ENCODE results near the gene TBX21. TPM values are rescaled to one million over a fixed set of nuclear protein-coding genes. Genes with fewer than 3 reads are reported as not detected.
A peak's percentile ranks its signal among the peaks of the same experiment; 100 is the strongest.

Gene TBX21
- total RNA-seq, 1 experiment from 2014 or later = 0.20 TPM

- TF ChIP-seq FOSL1 (IDR thresholded peaks at IDR 0.05; ENCODE audit: low read depth) (no peak), SIN3A (IDR thresholded peaks at IDR 0.05; ENCODE audit: low read depth) (no peak), SP1 (IDR thresholded peaks at IDR 0.05; ENCODE audit: low read depth) (no peak), CBX3 (IDR thresholded peaks at IDR 0.05; ENCODE audit: low read depth) (no peak)
- TF ChIP-seq, protein P1, sequence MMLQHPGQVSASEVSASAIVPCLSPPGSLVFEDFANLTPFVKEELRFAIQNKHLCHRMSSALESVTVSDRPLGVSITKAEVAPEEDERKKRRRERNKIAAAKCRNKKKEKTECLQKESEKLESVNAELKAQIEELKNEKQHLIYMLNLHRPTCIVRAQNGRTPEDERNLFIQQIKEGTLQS (IDR thresholded peaks at IDR 0.05) = no peak
- TF ChIP-seq, protein P2, sequence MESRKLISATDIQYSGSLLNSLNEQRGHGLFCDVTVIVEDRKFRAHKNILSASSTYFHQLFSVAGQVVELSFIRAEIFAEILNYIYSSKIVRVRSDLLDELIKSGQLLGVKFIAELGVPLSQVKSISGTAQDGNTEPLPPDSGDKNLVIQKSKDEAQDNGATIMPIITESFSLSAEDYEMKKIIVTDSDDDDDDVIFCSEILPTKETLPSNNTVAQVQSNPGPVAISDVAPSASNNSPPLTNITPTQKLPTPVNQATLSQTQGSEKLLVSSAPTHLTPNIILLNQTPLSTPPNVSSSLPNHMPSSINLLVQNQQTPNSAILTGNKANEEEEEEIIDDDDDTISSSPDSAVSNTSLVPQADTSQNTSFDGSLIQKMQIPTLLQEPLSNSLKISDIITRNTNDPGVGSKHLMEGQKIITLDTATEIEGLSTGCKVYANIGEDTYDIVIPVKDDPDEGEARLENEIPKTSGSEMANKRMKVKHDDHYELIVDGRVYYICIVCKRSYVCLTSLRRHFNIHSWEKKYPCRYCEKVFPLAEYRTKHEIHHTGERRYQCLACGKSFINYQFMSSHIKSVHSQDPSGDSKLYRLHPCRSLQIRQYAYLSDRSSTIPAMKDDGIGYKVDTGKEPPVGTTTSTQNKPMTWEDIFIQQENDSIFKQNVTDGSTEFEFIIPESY (IDR thresholded peaks at IDR 0.05; ENCODE audit: extremely low read depth, insufficient replicate concordance, low read length) = no peak
Measured at GRCh38 chr17:47686664-47687327, 46.2 kb upstream of the TBX21 start (continued).

DNA sequence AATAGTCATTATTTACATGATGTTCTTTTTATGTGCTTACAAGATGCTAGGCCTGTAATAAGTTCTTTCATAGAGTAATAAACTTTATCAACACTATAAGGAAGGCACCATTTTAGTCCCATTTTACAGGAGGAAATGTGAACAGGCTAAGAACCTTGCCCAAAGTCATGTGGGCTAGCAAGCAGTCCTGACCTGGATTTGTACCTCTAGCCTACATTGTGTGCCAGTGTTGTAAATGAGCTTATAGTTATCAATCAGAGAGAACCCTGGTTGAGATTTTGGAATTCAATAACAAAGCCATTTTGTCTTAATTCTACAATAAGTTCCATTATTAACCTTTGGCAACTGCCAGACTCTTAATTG lies 45.7 kb upstream of the TBX21 start:
- ChIA-PET POLR2A (interaction anchor here (1.0 kb wide), 1 partner anchor 38 kb away, joined by 4 read pairs; the partner anchor contains the start of gene KPNB1), CTCF (interaction anchor here (0.9 to 2.1 kb wide), 5 partner anchors 9 to 114 kb away, joined by 4 to 12 read pairs (median 5); no protein-coding TSS in a partner anchor)
- no peak for DNase-seq (ENCODE audit: low read depth, low spot score)

More for the DNA sequence above, 45.7 kb upstream of the TBX21 start:
- Histone ChIP-seq H3K9me2 (ENCODE audit: insufficient read depth) (no peaks in the 10 kb centered on the region), H4K20me1 (ENCODE audit: insufficient read depth) (peaks cover 14% of the 10 kb centered on the region; the same call in 1 of the 2 replicates), H3K27me3 (ENCODE audit: insufficient read depth, low read length) (no peaks in the 10 kb centered on the region), H2AFZ (ENCODE audit: low read depth, low read length, poor library complexity, severe bottlenecking) (no peak overlapping the region), H3K27ac (ENCODE audit: low read depth, low read length) (no peak overlapping the region), H3K36me3 (ENCODE audit: control insufficient read depth in 1 of 2, insufficient read depth in 2 of 2, low read length in 2 of 2) (peaks cover 24 to 33% of the 10 kb centered on the region in 2 experiments; a peak in 3 of 4 replicates), H3K4me3 (replicated peaks in 1 of 2; ENCODE audit: low read depth in 1 of 2, low read length in 2 of 2) (no peak overlapping the region), H3K79me2 (ENCODE audit: insufficient read depth, low read length) (no peaks in the 10 kb centered on the region), H3K4me2 (ENCODE audit: low read length) (no peak overlapping the region), H3K9ac (ENCODE audit: low read length) (no peak overlapping the region), H3K9me3 (ENCODE audit: control insufficient read depth in 1 of 2, insufficient read depth in 1 of 2, low read depth in 1 of 2, low read length in 2 of 2) (no peaks in the 10 kb centered on the region), H3K4me1 (ENCODE audit: control insufficient read depth in 1 of 2, insufficient read depth in 2 of 2, low read length in 2 of 2) (peaks cover 9 to 26% of the 10 kb centered on the region in 2 experiments; a peak in 3 of 4 replicates)
- BruUV-seq (replicated peaks) = no TSS peak
- ATAC-seq = no peak; the same call in 1 of the 2 replicates
- RAD21 ChIA-PET (ENCODE audit: low non-redundant PET in 1 of 2, low total read pairs in 2 of 2, uncharacterized antibody in 2 of 2, unreplicated experiment in 2 of 2) = no interaction called here
- no peak for TF ChIP-seq POLR2A (IDR thresholded peaks at IDR 0.05; ENCODE audit: borderline replicate concordance, extremely low read depth, insufficient read depth, insufficient read length)
- TF ChIP-seq SIN3A (IDR thresholded peaks at IDR 0.05; ENCODE audit: low read depth) = 0 out of 2 replicates have a peak, but pooled peaks have one; percentile 21
- intact Hi-C loops (cut with micrococcal nuclease) = no loop called here
